ENCODE measurements around the gene LCN6.
"Not testable (repeated sequence)": the region's sequence is repeated elsewhere in the genome, so short reads cannot be mapped to it uniquely, and the experiment has no call there.

The LCN6 gene

DNA sequence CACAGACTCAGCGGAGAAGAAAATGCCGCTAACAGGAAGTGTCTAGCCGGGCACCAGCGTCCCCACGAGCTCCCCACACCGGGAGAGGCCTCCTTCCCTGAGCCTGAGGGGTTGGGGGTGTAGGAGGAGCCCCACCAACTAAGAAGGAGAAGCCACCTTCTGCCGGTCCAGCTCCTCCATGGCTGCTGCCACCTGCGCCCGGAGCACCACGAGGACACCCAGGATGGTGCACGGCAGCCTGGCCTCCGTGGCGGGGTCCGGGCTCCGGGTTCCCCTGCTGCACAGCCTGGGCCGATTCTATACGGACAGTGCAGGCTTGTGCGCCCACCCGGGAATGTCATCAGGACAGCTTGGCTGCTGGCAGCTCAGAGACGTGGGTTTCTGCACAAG, 9.4 kb upstream of the LCN6 start:
- H3K27ac Mint-ChIP-seq: no peak overlapping the region

DNA sequence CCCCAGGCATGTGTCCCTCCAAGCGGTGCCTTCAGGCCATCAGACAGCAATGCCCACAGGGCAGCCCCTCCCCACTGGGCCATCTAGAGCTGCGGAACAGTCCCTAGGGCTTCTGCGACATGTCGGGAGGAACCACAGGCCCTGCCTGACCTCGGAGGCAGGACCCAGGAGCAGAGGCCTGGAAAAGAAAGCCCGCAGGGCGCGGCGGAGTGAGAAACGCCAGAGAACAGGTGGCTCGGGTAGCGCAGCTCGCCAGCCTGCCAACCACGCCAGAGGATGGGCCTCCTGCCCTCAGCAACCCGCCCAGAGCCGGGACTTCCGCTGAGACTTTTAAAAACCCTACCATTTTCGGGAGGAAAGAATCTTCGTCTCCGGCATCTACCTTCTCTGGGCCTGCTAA, 9.0 kb upstream of the LCN6 start:
- H3K27ac Mint-ChIP-seq: no peak overlapping the region
- no peak overlapping the region for H3K4me3 Mint-ChIP-seq
- peaks cover 4% of the 10 kb centered on the region for H3K36me3 Mint-ChIP-seq (ENCODE audit: low read depth)
- DNase-seq: no peak
- ATAC-seq: no peak
- peaks cover 7% of the 10 kb centered on the region for H3K9me3 Mint-ChIP-seq
- peaks cover 2% of the 10 kb centered on the region for H3K4me1 Mint-ChIP-seq
- H3K27me3 Mint-ChIP-seq: peaks cover 11% of the 10 kb centered on the region

More for the DNA sequence above, 9.4 kb upstream of the LCN6 start:
- no peak for ATAC-seq
- H3K4me1 Mint-ChIP-seq: peaks cover 2% of the 10 kb centered on the region
- H3K4me3 Mint-ChIP-seq: no peak overlapping the region
- H3K9me3 Mint-ChIP-seq: peaks cover 2% of the 10 kb centered on the region
- no peak for DNase-seq
- H3K36me3 Mint-ChIP-seq (ENCODE audit: low read depth): no peaks in the 10 kb centered on the region
- peaks cover 7% of the 10 kb centered on the region for H3K27me3 Mint-ChIP-seq

- peaks cover 13% of the 10 kb centered on the region for H3K27me3 Mint-ChIP-seq
- ATAC-seq (no peak), DNase-seq (no peak)
- H3K36me3 Mint-ChIP-seq (ENCODE audit: low read depth): peaks cover 7% of the 10 kb centered on the region
- H3K9me3 Mint-ChIP-seq: peaks cover 12% of the 10 kb centered on the region
- H3K4me1 Mint-ChIP-seq: peaks cover 2% of the 10 kb centered on the region
- H3K27ac Mint-ChIP-seq: no peak overlapping the region
- no peak overlapping the region for H3K4me3 Mint-ChIP-seq
Observed at GRCh38 chr9:136756836-136757235, 8.5 kb upstream of the LCN6 start.

DNA sequence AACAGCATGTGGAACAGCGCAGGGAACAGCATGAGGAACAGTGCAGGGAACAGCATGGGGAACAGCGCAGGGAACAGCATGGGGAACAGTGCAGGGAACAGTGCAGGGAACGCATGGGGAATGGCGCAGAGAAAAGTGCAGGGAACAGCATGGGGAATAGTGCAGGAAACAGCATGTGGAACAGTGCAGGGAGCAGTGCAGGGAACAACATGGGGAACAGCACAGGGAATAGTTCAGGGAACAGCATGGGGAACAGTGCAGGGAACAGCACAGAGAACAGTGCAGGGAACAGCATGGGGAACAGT, 7.8 kb upstream of the LCN6 start:
- peaks cover 4% of the 10 kb centered on the region for H3K4me1 Mint-ChIP-seq
- H3K27ac Mint-ChIP-seq: no peak overlapping the region
- H3K27me3 Mint-ChIP-seq: peaks cover 13% of the 10 kb centered on the region
- DNase-seq: no peak
- H3K4me3 Mint-ChIP-seq: no peak overlapping the region
- peaks cover 16% of the 10 kb centered on the region for H3K9me3 Mint-ChIP-seq
- no peak for ATAC-seq
- H3K36me3 Mint-ChIP-seq (ENCODE audit: low read depth): peaks cover 10% of the 10 kb centered on the region

GRCh38 chr9:136755302-136756133, 7.2 kb upstream of the LCN6 start:
- Mint-ChIP-seq H3K36me3 (ENCODE audit: low read depth) (peaks cover 10% of the 10 kb centered on the region), H3K9me3 (peaks cover 16% of the 10 kb centered on the region), H3K27me3 (peaks cover 11% of the 10 kb centered on the region)
- H3K4me1 Mint-ChIP-seq, ATAC-seq, DNase-seq, H3K4me3 Mint-ChIP-seq, H3K27ac Mint-ChIP-seq: not testable (repeated sequence)

GRCh38 chr9:136754626-136755301, 6.4 kb upstream of the LCN6 start:
- DNase-seq (no peak), ATAC-seq (no peak)
- Mint-ChIP-seq H3K4me1 (peaks cover 13% of the 10 kb centered on the region), H3K4me3 (no peak overlapping the region), H3K36me3 (ENCODE audit: low read depth) (peaks cover 10% of the 10 kb centered on the region), H3K27ac (no peak overlapping the region), H3K9me3 (peaks cover 16% of the 10 kb centered on the region), H3K27me3 (peaks cover 9% of the 10 kb centered on the region)

GRCh38 chr9:136754059-136754572, 5.8 kb upstream of the LCN6 start:
- Mint-ChIP-seq H3K36me3 (ENCODE audit: low read depth) (peaks cover 10% of the 10 kb centered on the region), H3K9me3 (peaks cover 16% of the 10 kb centered on the region), H3K4me3 (no peak overlapping the region), H3K27ac (no peak overlapping the region), H3K27me3 (peaks cover 9% of the 10 kb centered on the region), H3K4me1 (peaks cover 19% of the 10 kb centered on the region)
- no peak for ATAC-seq
- no peak for DNase-seq

- H3K4me3 Mint-ChIP-seq: no peak overlapping the region
- H3K4me1 Mint-ChIP-seq: peaks cover 19% of the 10 kb centered on the region
- H3K36me3 Mint-ChIP-seq (ENCODE audit: low read depth): peaks cover 10% of the 10 kb centered on the region
- peaks cover 16% of the 10 kb centered on the region for H3K9me3 Mint-ChIP-seq
- H3K27ac Mint-ChIP-seq: no peak overlapping the region
- DNase-seq (no peak), ATAC-seq (no peak)
- H3K27me3 Mint-ChIP-seq: peaks cover 9% of the 10 kb centered on the region
Observed at GRCh38 chr9:136753371-136754058, 5.2 kb upstream of the LCN6 start.

DNA sequence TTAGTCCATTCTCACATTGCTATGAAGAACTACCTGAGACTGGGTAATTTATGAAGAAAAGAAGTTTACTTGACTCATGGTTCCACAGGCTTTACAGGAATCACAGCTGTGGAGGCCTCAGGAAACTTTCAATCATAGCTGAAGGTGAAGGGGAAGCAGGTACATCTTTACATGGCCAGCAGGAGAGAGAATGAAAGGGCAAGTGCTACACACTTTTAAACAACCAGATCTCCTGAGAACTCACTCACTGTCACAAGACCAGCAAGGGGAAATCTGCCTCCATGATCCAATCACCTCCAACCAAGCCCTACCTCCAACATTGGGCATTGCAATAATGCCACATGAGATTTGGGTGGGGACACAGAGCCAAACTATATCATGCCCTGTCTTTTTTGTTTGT, 3.5 kb upstream of the LCN6 start:
- Mint-ChIP-seq H3K9me3 (peaks cover 16% of the 10 kb centered on the region), H3K27ac (no peak overlapping the region), H3K4me3 (no peak overlapping the region), H3K36me3 (ENCODE audit: low read depth) (peaks cover 10% of the 10 kb centered on the region), H3K27me3 (peaks cover 9% of the 10 kb centered on the region), H3K4me1 (peaks cover 19% of the 10 kb centered on the region)
- ATAC-seq (no peak), DNase-seq (no peak)

DNA sequence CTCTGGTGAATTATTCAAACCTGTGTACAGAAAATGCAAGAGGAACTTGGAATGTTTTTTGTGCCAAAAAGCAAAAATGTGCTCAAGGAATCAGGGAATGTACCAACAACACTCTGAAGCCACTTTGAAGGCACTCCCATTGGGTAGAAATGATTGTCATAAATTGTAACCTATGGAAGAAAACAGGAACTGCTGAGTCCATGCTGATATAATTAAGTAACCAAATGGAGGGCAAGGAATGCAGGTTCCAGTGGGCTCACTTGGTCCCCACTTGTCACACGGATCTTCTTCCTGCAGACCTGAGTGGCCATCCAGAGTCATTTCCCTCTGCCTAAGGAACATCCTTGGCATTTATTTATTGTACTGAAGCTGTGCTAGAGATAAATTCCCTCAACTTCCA, 2.9 kb upstream of the LCN6 start:
- H3K36me3 Mint-ChIP-seq (ENCODE audit: low read depth): peaks cover 10% of the 10 kb centered on the region
- H3K27me3 Mint-ChIP-seq: peaks cover 9% of the 10 kb centered on the region
- H3K27ac Mint-ChIP-seq: no peak overlapping the region
- H3K4me3 Mint-ChIP-seq: no peak overlapping the region
- H3K4me1 Mint-ChIP-seq: peaks cover 19% of the 10 kb centered on the region
- H3K9me3 Mint-ChIP-seq: peaks cover 16% of the 10 kb centered on the region
- DNase-seq (no peak), ATAC-seq (no peak)

- H3K4me1 Mint-ChIP-seq: peaks cover 19% of the 10 kb centered on the region
- no peak overlapping the region for H3K4me3 Mint-ChIP-seq
- DNase-seq (no peak), ATAC-seq (peak; percentile 91)
- H3K9me3 Mint-ChIP-seq: peaks cover 16% of the 10 kb centered on the region
- H3K27ac Mint-ChIP-seq: no peak overlapping the region
- peaks cover 6% of the 10 kb centered on the region for H3K27me3 Mint-ChIP-seq
- peaks cover 10% of the 10 kb centered on the region for H3K36me3 Mint-ChIP-seq (ENCODE audit: low read depth)
Observed at GRCh38 chr9:136750526-136750925, 2.2 kb upstream of the LCN6 start.

GRCh38 chr9:136748666-136749611, 614 bp upstream of the LCN6 start:
- Mint-ChIP-seq H3K9me3 (peaks cover 16% of the 10 kb centered on the region), H3K4me1 (peaks cover 19% of the 10 kb centered on the region), H3K4me3 (no peak overlapping the region), H3K27me3 (peaks cover 6% of the 10 kb centered on the region), H3K36me3 (ENCODE audit: low read depth) (peaks cover 10% of the 10 kb centered on the region), H3K27ac (no peak overlapping the region)
- DNase-seq (no peak), ATAC-seq (no peak)

DNA sequence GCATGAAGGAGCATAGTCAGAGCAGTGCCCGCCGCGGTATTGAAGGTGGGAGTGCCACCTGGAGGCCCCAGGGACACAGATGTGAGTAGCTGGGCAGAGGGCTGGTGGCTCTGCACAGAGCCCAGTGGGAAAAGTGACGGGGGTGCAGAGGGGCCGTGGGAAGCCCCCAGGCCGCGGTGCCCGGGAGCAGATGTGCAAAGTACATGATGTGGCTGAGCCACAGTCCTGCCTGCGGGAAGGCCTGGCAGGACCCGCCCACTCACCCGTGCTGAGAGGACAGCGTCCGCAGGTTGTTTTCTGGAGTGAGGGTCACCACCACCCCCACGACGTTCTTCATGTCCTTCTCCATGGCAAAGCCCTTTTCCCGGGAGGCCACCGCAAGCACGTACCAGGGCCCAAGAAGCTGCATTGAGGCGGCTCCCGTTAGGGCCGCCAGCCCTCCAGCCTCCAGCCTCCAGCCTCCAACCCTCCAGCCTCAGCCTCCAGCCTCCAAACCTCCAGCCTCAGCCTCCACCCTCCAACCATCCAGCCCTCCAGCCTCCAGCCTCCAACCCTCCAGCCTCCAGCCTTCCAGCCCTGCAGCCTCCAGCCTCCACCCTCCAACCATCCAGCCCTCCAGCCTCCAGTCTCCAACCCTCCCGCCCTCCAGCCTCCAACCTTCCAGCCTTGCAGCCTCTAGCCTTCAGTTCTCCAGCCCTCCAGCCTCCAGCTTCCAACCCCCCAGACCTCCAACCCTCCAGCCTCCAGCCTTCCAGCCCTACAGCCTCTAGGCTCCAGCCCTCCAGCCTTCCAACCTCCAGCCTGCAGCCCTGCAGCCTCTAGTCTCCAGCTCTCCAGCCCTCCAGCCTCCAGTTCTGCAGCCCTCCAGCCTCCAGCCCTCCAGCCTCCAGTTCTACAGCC, 914 bp downstream of the LCN6 start:
- H3K4me1 Mint-ChIP-seq: peaks cover 20% of the 10 kb centered on the region
- H3K27me3 Mint-ChIP-seq: peaks cover 3% of the 10 kb centered on the region
- H3K4me3 Mint-ChIP-seq: no peak overlapping the region
- H3K9me3 Mint-ChIP-seq: peaks cover 10% of the 10 kb centered on the region
- ATAC-seq (no peak), DNase-seq (no peak)
- H3K36me3 Mint-ChIP-seq (ENCODE audit: low read depth): peaks cover 7% of the 10 kb centered on the region
- H3K27ac Mint-ChIP-seq: no peak overlapping the region
